Cardiac muscle cell (in vitro differentiated cells and primary cell): Measurements from ENCODE around the gene PSORS1C1. TPM values are rescaled to one million over a fixed set of nuclear protein-coding genes. Genes with fewer than 3 reads are reported as not detected.

Experiments used
- DNase-seq, 2 donors: peaks; one replicate each; pipeline versions ENCODE4 v3.0.0 to v3.0.0-alpha.2; 2010 to 2017; ENCODE audit warnings: low read depth in 1 of 2, low spot score in 1 of 2
- H3K27ac ChIP-seq: fragments of 200-600 bp; sonication (generic); 2 replicates; pipeline ENCODE4 v1.5.1; 2016
- H3K27me3 ChIP-seq: fragments of 200-600 bp; sonication (generic); 2 replicates; pipeline ENCODE4 v1.6.0; 2016; ENCODE audit warnings: control low read depth
- H3K36me3 ChIP-seq: fragments of 200-600 bp; sonication (generic); 2 replicates; pipeline ENCODE4 v1.5.1; 2016; ENCODE audit warnings: control low read depth
- H3K4me1 ChIP-seq: fragments of 200-600 bp; sonication (generic); 2 replicates; pipeline ENCODE4 v1.8.1; 2017; ENCODE audit warnings: low read depth, mild to moderate bottlenecking, mixed run types
- H3K4me3 ChIP-seq: fragments of 200-600 bp; sonication (generic); 2 replicates; pipeline ENCODE4 v1.5.1; 2016; ENCODE audit warnings: mild to moderate bottlenecking
- H3K9me3 ChIP-seq: fragments of 200-600 bp; sonication (generic); 2 replicates; pipeline ENCODE4 v1.5.1; 2017; ENCODE audit warnings: low read depth, mild to moderate bottlenecking, control low read depth
- CTCF ChIP-seq: IDR thresholded peaks from 2 replicates; pipeline ENCODE4 v1.5.1; 2012; ENCODE audit warnings: low read depth, mild to moderate bottlenecking, low read length
- polyA plus RNA-seq: library from polyadenylated mRNA; unstranded; fragments of >200 nt; fragmentation: Nextera tagmentation; extraction: Ambion mirVana; gene quantifications from 2 replicates; pipeline ENCODE4 v1.2.1, GENCODE V29; 2016
- total RNA-seq: library from RNA; depleted of rRNA; stranded (reverse); fragments of >200 nt; gene quantifications from 2 replicates; pipeline ENCODE4 v1.2.3, GENCODE V29; 2016

The PSORS1C1 gene
- total and polyA plus RNA-seq, 2 experiments from 2014 or later, result not detected

- Histone ChIP-seq H3K4me1 (no peaks in the 10 kb centered on the region), H3K36me3 (no peaks in the 10 kb centered on the region), H3K27ac (no peak overlapping the region), H3K27me3 (no peaks in the 10 kb centered on the region), H3K4me3 (no peak overlapping the region), H3K9me3 (no peaks in the 10 kb centered on the region)
- no peak for TF ChIP-seq CTCF
- DNase-seq, result no peak
Observed at GRCh38 chr6:31149827-31150447, 35.3 kb downstream of the PSORS1C1 start.

DNA sequence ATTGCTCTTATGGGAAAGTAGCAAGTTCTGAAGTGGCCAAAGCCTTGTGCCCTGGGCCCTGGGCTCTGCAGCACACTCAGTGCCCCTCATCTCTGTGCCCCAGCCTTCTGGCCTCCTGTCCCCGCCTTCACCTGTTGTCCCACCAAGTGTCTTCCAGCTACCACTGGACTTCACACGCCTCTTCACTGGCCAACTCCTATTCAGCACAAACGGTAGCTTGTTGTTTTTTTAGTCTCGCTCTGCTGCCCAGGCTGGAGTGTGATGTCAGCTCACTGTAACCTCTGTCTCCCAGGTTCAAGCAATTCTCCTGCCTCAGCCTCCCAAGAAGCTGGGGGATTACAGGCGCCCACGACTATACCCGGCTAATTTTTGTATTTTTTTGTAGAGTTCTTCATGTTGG is 38.2 kb downstream of the PSORS1C1 start:
- no peak for DNase-seq
- Histone ChIP-seq H3K9me3 (no peaks in the 10 kb centered on the region), H3K36me3 (no peaks in the 10 kb centered on the region), H3K4me3 (no peak overlapping the region), H3K27ac (no peak overlapping the region), H3K4me1 (no peaks in the 10 kb centered on the region), H3K27me3 (no peaks in the 10 kb centered on the region)
- TF ChIP-seq CTCF, result no peak

DNA sequence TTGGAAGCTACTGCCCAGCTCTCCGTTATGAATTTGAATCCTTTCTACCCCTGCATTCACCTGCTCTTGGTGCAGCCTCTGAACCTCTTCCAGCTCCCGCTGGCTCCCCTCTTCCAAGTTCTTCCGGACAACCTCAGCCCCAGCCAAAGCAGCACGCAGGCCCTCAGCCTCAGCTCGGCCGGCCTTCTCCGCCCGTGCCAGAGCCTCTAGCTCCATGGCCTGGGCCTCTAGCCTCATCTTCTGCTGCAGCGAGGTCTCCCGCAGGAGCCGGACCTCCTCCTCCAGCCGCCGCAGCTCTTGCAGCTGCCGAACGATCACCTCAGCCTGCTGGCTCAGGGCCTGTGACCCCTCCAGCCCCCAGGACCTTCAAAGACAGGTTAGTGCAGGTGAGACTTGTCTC is 39.8 kb downstream of the PSORS1C1 start:
- H3K4me3 ChIP-seq, result no peak overlapping the region
- DNase-seq, result no peak
- no peaks in the 10 kb centered on the region for H3K9me3 ChIP-seq
- no peaks in the 10 kb centered on the region for H3K4me1 ChIP-seq
- H3K36me3 ChIP-seq, result no peaks in the 10 kb centered on the region
- H3K27me3 ChIP-seq, result no peaks in the 10 kb centered on the region
- no peak for TF ChIP-seq CTCF
- H3K27ac ChIP-seq, result no peak overlapping the region

GRCh38 chr6:31156641-31157040 is 42.0 kb downstream of the PSORS1C1 start:
- no peak for DNase-seq
- TF ChIP-seq CTCF, result no peak

DNA sequence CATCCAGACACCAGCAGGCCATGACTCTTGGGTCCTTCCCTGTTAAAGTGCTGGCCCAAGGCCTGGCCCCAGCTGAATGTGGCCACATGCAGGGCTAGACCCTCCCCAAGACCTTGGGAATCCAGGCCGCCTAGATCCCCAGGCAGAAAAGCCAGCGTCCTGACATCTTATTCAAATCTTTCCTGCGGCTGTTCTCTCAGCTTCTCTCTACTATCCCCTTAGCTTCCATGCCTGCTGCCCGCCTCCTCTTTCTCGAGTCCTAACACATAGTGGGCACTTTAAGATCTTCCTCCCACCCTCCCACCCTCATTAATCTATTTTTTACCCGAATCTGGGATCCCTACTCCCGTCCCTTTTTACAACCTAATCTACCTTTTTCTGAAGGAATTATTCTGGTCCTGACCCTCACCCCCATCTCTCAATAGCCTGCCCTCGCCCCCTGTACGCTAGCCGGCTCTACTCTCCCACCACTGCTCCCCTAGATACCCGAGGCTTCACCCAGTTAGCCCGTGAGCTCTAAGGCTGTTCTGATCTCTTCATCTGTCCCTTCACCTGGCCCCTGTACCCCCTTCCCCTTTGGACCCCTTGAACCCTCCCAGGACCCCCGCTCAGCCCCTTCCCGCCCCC is 43.0 kb downstream of the PSORS1C1 start, which contains the start of gene CCHCR1:
CCHCR1 (minus strand) TSS at position 290 of the 627 bp plus-strand sequence; CDS start at position 88, 202 bp downstream.
- Histone ChIP-seq H3K9me3 (no peaks in the 10 kb centered on the region), H3K27me3 (no peaks in the 10 kb centered on the region), H3K36me3 (no peaks in the 10 kb centered on the region), H3K27ac (peak within 1 kb of the TSS; percentile 57), H3K4me3 (peak within 1 kb of the TSS; percentile 61), H3K4me1 (no peaks in the 10 kb centered on the region)
- no peak for TF ChIP-seq CTCF
- DNase-seq, result peak in 1 of 2 donors; percentile 24

More at GRCh38 chr6:31156641-31157040, 42.0 kb downstream of the PSORS1C1 start:
- no peaks in the 10 kb centered on the region for H3K27me3 ChIP-seq
- H3K9me3 ChIP-seq, result no peaks in the 10 kb centered on the region
- H3K27ac ChIP-seq, result no peak overlapping the region
- no peak overlapping the region for H3K4me3 ChIP-seq
- H3K36me3 ChIP-seq, result no peaks in the 10 kb centered on the region
- H3K4me1 ChIP-seq, result no peaks in the 10 kb centered on the region
